Activated CD4-positive, CD25-positive, alpha-beta regulatory T cell (primary cell): ENCODE results near the gene CAPG.
A peak's percentile ranks its signal among the peaks of the same experiment; 100 is the strongest.
"Not testable (repeated sequence)": the region's sequence is repeated elsewhere in the genome, so short reads cannot be mapped to it uniquely, and the experiment has no call there.

Experiments
- DNase-seq, 4 experiments: peaks; one replicate each; lab custom pipeline; 2025; lab: John Stamatoyannopoulos, UW

CAPG gene

DNA sequence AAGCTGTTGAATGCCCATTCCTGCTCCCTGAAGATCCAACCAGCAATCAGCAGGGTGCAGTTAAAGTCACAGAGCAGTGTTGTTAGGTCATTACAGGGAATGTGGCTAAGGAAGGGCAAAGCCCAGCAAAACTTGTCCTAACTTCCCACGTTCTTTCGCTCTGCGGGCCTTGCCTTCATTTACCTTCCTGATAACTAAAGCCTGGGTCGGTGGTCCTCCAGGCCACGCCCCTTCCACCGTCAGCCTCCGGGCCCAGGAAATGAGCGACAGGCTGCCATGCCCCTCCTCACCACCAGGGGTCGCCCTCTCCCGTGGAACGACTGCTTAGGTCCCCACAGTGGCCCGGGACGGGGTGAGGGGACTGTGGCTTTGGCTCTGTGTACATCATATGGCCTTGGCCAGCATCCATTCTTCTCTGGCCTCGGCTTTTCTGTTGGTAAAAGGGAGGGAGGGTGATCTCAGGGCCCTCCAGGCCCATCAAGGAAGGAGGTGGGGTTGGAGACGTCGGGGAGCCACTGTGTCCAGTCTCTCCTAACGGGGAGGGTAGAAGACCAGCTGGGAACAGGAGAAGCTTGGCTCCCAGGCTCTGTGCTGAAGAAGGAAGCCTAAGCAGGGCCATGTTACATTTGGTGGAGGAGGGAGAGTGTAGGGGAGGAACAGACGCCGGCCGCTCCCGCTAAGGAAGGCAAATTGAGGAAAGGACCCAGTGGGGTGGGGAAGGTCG lies 10.5 kb upstream of the CAPG start:
- DNase-seq = peak; percentile 76 to 97 (median 86)

- no peak for DNase-seq
These were observed 9.0 kb upstream of the CAPG start for GRCh38 chr2:85419009-85419675.

DNA sequence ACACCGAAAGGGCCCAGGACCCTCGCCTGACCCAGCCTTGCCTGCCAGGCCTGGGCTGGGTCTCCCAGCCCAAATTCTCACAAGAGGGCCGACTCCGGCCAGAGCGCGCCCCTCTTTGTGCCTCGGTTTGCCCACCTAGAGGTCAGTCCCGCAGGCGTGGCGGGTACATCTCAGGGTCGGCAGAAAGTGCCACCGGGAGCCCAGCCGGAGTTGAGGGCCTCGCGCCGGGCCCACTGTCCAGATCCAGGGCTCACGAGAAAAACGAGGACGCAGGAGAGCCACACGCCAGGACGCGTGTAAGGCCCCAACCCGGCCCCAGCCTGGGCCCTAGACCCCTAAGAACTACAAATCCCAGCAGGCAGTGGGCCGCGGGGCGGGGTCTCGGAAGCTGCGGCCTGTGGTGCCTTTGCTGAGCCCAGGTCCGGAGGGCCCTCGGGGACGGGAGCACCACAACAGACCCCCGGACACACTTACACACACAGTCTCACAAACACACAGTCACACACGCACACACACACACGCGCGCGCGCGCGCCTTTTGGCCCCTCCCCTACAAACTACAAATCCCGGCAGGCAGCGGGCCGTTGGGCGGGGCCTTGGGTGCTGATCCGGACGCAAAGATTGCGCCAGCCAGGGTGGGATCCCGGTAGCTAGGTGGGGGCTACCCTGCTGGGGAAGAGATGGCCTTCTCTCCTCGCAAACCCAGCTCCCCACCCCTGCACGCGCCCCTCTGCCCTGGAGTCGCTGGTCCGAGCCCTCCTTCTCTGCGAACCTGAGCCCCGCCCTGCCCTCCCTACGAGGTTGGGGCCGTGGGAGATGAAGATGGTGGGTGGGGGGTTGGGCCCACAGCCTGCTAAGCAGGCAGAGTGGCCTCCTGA lies 8.2 kb upstream of the CAPG start, which contains the start of gene SH2D6:
TSS of gene SH2D6 (plus strand) at position 583 of the 877 bp plus-strand sequence. CDS start 10,752 bp downstream, outside the sequence.
- peak; percentile 69 to 86 (median 80) for DNase-seq

GRCh38 chr2:85415980-85416650 lies 5.9 kb upstream of the CAPG start:
- DNase-seq = no peak

- DNase-seq = no peak
These were observed 4.8 kb upstream of the CAPG start for GRCh38 chr2:85414761-85415553.

DNA sequence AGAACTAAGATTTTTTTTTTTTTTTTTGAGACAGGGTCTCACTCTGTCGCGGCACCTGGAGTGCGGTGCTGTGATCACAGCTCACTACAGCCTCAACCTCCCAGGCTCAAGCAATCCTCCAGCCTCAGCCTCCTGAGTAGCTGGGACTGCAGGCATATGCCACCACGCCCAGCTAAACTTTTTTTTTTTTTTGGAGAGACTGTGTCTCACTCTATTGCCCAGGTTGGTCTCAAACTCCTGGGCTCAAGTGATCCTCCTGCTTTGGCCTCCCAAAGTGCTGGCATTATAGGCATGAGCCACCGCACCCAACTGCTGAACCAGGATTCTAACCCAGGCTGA lies 4.2 kb upstream of the CAPG start:
- DNase-seq = not testable (repeated sequence)

DNA sequence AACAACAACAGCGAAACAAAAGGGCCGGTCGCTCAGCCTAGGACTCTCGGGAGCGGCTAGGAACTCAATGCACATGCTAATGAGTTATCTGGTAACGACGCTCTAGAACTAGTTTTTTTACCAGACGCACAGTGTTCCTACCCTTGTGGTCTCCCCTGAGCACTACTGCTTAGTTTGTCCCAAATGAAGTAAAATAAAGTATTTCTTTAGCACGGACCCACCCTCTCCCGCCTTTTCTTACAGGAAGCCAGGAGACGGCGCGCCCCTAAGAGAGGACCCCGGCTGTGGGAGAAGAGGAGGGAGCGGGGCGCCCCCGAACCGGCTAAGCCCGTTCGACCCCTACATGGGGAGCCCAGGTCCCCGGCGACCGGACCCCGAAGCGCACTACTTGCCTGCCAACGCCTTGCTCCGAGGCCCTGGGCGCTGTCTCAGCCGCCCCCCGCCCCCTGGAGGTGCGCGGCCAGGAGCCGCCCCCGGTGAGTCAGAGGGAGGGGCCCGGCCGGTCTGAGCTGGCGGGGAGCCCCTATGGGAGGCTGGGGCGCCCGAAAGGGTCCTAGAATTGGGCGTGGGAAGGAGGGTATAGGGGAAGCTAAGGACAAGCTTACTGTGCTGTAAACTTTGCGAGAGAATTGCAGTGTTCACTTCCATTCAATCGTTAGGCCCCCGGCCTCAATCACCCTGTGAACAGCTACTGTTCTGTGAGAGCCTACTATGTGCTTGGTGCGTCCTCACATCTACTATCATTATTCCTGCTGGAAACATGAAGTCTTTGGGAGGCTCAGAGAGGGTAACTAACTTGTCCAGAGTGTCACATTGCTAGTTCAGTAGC lies 3.6 kb upstream of the CAPG start:
- no peak for DNase-seq

- no peak for DNase-seq
These were observed 1.2 kb upstream of the CAPG start for GRCh38 chr2:85411405-85411748.

DNA sequence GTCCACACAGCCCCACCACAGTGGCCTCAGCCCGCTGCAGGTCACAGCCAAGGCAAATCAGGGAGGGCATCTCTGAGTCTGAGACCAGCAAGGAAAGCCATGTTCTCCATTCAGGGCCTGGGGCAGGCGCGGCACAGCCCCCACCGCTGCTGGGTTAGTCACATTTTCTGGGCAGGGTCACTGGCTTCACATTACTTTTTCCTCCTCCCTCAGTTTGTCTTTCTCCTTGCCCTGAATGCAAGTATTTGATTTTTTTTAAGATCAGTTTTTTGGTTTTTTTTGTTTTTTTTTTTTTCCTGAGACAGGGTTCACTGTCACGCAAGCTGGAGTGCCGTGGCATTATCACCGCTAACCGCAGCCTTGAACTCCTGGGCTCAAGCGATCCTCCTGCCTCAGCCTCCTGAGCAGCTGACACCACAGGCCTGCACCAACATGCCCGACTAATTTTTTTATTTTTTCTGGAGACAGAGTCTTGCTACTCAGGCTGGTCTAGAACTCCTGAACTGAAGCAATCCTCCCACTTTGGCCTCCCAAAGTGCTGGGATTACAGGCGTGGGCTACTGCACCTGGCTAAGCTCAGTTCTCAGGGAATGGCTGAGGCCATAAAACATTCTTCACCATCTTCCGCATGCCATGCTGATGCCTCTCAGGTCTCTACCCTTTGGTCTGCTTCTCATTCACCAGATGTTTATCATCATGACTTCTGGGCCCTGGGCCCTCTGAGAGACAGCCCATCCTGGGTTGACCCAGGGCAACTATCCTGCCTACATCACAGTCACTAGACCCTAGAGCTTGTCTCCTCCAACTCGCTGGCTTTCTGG lies 628 bp upstream of the CAPG start:
- DNase-seq = no peak

DNA sequence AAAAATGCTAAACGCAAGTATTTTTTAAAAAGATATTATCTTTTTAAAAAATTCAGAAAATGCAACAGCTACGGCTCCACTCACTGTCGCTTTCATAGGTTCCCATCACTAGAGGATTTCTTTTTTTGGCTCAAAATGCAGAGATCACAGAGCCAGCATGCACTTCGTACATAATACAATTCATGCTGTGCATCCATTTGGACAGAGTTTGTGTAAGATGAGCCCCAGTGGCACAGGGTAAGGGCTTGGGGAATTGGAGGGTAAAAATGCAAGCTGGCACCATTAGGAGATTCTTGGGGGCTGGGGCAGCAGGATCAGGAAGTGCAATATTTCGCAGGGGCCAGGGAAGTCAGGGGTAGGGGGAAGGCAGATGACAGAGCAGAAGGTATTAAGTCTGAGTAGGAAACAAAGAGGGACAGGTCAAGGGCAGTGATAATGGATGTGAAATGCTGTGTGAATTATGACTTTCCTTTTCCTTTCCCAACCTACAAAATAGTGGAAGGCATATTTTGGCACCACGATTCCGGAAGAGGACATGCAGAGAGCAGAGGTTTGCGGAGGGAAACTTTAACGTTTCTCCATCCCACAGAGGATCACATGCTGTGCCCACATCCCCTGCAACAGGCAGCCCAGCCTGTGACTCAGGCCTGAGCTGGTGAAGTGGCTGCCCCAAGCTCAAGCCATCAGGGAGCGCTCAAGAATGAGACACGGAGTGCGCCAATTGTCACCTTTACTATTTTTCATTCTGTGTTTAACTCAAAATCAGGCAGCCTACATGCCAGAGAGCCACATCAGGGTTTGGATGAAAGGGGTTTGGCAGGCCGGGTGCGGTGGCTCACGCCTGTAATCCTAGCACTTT lies 4.7 kb downstream of the CAPG start:
- DNase-seq = no peak

- DNase-seq = no peak
These were observed 8.3 kb downstream of the CAPG start for GRCh38 chr2:85401844-85402243.

DNA sequence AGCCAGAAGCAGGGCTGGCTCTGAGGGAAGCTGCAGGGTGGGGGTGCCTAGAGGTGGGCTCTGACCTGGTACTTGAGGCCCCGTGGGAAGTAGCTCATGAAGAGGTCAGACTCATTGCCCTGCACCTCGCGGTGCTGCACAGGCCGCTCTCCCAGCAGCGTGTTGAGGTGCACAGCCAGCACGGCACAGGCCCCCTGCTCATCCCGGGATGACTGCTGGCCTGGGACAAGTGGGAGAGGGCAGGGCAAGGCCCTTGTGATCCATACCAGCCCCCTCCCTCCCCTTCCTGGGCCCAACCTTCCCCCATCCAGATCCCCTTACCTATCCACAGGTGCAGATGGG lies 8.7 kb downstream of the CAPG start:
- DNase-seq = no peak

DNA sequence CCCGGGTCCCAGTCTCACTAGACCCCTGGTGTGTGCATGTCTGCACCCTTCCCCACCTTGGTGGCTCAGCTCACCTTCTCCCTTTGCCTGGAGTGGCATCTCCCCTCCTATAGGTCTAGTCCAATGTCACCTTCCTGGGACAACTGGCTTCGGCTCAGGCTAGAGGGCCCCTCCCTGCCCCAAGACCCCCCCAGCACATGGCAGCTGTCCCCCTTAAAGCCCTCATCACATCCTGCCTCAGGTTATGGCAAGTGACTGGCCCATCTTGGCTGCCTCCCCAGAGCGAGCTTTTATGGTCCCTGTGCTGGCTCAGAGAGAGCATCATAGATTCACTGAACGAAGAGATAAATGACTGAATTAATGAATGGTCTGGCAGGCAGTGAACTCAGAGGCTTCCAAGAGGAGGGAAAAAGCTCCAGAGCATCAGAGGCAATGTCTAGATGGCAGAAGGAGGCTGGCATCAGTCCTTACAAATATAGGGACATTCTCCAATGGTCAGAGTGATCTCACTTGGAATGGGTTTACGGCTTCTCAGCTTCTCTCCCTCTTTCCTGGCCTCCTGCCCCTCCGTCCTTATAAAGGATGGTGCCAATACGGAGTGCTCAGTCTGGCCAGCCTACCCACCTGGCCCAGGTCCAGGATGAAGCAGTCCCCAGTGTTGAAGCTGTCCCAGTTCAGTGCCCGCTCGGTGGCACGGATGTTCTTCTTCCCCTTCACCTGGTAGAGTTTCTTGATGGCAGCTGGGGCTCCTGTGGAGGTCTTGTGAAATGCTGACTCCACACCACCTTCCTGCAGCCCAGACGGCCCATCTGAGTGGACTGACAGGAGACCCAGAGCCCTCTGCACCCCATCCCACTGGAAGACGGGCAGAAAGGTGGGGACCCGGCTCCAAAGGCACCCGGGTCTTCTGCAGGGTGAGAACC lies 9.4 kb downstream of the CAPG start:
- no peak for DNase-seq

- no peak for DNase-seq
These were observed 10.1 kb downstream of the CAPG start for GRCh38 chr2:85400023-85400422.

GRCh38 chr2:85399183-85399455 lies 11.0 kb downstream of the CAPG start:
- DNase-seq = no peak

DNA sequence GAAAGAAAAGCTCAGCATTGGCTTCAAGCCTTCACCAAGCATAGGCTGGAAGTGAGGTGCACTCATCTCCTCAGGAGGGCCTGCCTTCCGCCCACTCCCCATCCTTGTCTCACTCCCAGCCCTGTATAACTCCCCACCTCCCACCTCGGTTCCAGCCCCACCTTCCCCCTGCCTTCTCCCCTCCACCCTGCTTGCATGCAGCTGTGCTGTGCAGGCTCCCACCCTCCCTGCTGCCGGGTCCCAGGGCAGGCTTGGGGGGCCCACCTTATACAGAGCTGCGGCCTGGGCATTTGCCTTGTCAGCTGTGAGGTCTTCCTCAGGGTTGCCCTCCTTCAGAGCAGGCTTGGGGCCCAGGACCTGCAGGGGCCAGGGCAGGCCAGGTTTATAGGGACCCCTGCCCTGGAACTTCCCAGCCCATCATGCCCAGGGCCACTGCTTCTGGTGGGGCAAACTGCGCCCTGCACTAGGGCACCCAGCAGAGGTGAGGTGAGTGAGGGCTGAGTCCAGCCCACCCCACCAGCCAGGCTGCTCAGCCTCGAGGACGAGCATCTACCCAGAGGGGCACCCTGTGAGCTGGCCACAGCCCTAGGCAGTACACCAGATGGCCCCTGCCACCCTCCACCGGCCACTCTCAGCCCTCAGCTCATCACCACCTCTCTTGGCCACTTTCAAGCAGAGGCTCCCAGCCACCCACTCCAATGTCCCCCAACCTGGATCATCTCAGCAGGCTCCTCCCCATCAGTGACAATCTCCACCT lies 11.6 kb downstream of the CAPG start:
- no peak for DNase-seq

GRCh38 chr2:85397925-85398331 lies 12.2 kb downstream of the CAPG start:
- no peak for DNase-seq
